SK-N-MC (cell line): ENCODE data around the gene MFAP3L.
"Not testable (repeated sequence)": the region's sequence is repeated elsewhere in the genome, so short reads cannot be mapped to it uniquely, and the experiment has no call there.

Experiments used
- DNase-seq: peaks from one replicate; pipeline ENCODE4 v3.0.0-alpha.2; 2011; ENCODE audit warnings: low read depth, low spot score
- H3K27ac ChIP-seq: fragments of 200-600 bp; sonication (generic); 2 replicates; pipeline ENCODE4 v1.5.1; 2016; ENCODE audit warnings: mixed run types
- H3K36me3 ChIP-seq: fragments of 200-600 bp; sonication (generic); 2 replicates; pipeline ENCODE4 v1.6.1; 2017; ENCODE audit warnings: antibody characterized with exemption, low read length, mixed read lengths; ENCODE audit not compliant: insufficient read depth
- H3K4me3 ChIP-seq: fragments of 200-600 bp; sonication (generic); 2 replicates; pipeline ENCODE4 v1.5.1; 2016
- H3K9ac ChIP-seq: fragments of 200-600 bp; sonication (generic); 2 replicates; pipeline ENCODE4 v1.8.0; 2017; ENCODE audit warnings: mixed run types, mixed read lengths; ENCODE audit not compliant: insufficient read length
- H3K9me3 ChIP-seq: fragments of 200-600 bp; sonication (generic); 2 replicates; pipeline ENCODE4 v1.6.1; 2017; ENCODE audit warnings: low read depth, mild to moderate bottlenecking, antibody characterized with exemption, low read length, moderate library complexity, mixed read lengths
- EZH2 ChIP-seq: fragments of 200-600 bp; sonication (generic); IDR thresholded peaks from one replicate; pipeline ENCODE4 v1.6.1; 2017; ENCODE audit warnings: antibody characterized with exemption
- FOXP2 ChIP-seq: optimal IDR thresholded peaks from 2 replicates; pipeline ENCODE3; 2011; ENCODE audit warnings: mild to moderate bottlenecking, moderate library complexity; ENCODE audit not compliant: insufficient read depth; ENCODE audit errors: extremely low read length, control extremely low read depth
- POLR2AphosphoS5 ChIP-seq: IDR thresholded peaks from 2 replicates; pipeline ENCODE4 v1.6.1; 2012; ENCODE audit warnings: mild to moderate bottlenecking, low read depth, low read length, borderline replicate concordance

MFAP3L gene

GRCh38 chr4:170047771-170048354 lies 21.7 kb upstream of the MFAP3L start:
- TF ChIP-seq EZH2 (no peak), POLR2AphosphoS5 (no peak), FOXP2 (no peak)
- Histone ChIP-seq H3K27ac (no peak overlapping the region), H3K4me3 (no peak overlapping the region), H3K36me3 (no peaks in the 10 kb centered on the region), H3K9ac (no peak overlapping the region), H3K9me3 (no peaks in the 10 kb centered on the region)
- DNase-seq: peak; percentile 57

DNA sequence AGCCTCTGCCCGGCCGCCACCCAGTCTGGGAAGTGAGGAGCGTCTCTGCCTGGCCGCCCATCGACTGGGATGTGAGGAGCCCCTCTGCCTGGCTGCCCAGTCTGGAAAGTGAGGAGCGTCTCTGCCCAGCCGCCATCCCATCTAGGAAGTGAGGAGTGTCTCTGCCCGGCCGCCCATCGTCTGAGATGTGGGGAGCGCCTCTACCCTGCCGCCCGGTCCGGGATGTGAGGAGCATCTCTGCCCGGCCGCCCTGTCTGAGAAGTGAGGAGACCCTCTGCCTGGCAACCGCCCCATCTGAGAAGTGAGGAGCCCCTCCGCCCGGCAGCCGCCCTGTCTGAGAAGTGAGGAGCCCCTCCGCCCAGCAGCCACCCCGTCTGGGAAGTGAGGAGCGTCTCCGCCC lies 20.0 kb upstream of the MFAP3L start:
- H3K9ac ChIP-seq, H3K9me3 ChIP-seq, DNase-seq, H3K36me3 ChIP-seq, H3K4me3 ChIP-seq, H3K27ac ChIP-seq: not testable (repeated sequence)

- TF ChIP-seq FOXP2: no peak
- TF ChIP-seq EZH2: no peak
- TF ChIP-seq POLR2AphosphoS5: no peak
Measured at GRCh38 chr4:170040031-170040680, 14.0 kb upstream of the MFAP3L start.

GRCh38 chr4:170038769-170039168 lies 12.6 kb upstream of the MFAP3L start:
- no peak overlapping the region for H3K27ac ChIP-seq

More at GRCh38 chr4:170040031-170040680, 14.0 kb upstream of the MFAP3L start:
- Histone ChIP-seq H3K27ac (no peak overlapping the region), H3K4me3 (no peak overlapping the region), H3K9me3 (no peaks in the 10 kb centered on the region), H3K9ac (no peak overlapping the region), H3K36me3 (no peaks in the 10 kb centered on the region)
- no peak for DNase-seq

GRCh38 chr4:170038232-170038631 lies 12.0 kb upstream of the MFAP3L start:
- no peaks in the 10 kb centered on the region for H3K9me3 ChIP-seq
- H3K9ac ChIP-seq: no peak overlapping the region
- H3K4me3 ChIP-seq: no peak overlapping the region
- no peak for DNase-seq
- no peak overlapping the region for H3K27ac ChIP-seq
- TF ChIP-seq POLR2AphosphoS5 (no peak), FOXP2 (no peak), EZH2 (no peak)
- H3K36me3 ChIP-seq: no peaks in the 10 kb centered on the region

More at GRCh38 chr4:170038769-170039168, 12.6 kb upstream of the MFAP3L start:
- no peak overlapping the region for H3K9ac ChIP-seq
- no peaks in the 10 kb centered on the region for H3K9me3 ChIP-seq
- TF ChIP-seq POLR2AphosphoS5: no peak
- TF ChIP-seq EZH2: no peak
- no peak for TF ChIP-seq FOXP2
- no peak for DNase-seq
- H3K36me3 ChIP-seq: no peaks in the 10 kb centered on the region
- H3K4me3 ChIP-seq: no peak overlapping the region

- Histone ChIP-seq H3K4me3 (no peak overlapping the region), H3K9ac (no peak overlapping the region), H3K27ac (no peak overlapping the region), H3K36me3 (no peaks in the 10 kb centered on the region), H3K9me3 (no peaks in the 10 kb centered on the region)
- no peak for TF ChIP-seq FOXP2
- no peak for TF ChIP-seq EZH2
- TF ChIP-seq POLR2AphosphoS5: no peak
- no peak for DNase-seq
Measured at GRCh38 chr4:170037481-170037880, 11.3 kb upstream of the MFAP3L start.

DNA sequence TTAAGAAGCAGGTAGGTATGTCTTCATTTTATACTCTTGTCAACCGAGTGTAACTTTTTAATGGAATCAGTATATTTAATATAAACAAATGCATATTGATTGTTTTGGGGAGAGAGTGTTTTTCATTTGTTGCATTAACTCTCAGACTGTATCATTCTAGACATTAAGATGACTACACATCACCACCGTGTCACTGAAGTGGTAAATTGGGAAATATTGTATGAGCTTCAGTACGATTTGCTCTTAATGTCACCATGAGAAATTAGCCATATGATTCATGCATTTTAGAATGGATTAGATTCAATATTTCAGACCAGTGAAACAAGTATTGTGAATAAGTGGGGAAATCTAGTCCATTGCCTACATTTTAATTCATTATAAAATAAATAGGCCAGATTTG lies 9.7 kb upstream of the MFAP3L start:
- no peak for DNase-seq
- Histone ChIP-seq H3K9ac (no peak overlapping the region), H3K36me3 (no peaks in the 10 kb centered on the region), H3K4me3 (no peak overlapping the region), H3K9me3 (no peaks in the 10 kb centered on the region), H3K27ac (no peak overlapping the region)
- TF ChIP-seq FOXP2 (no peak), POLR2AphosphoS5 (no peak), EZH2 (no peak)

GRCh38 chr4:170035231-170035630 lies 9.0 kb upstream of the MFAP3L start:
- Histone ChIP-seq H3K36me3 (no peaks in the 10 kb centered on the region), H3K9me3 (no peaks in the 10 kb centered on the region), H3K4me3 (no peak overlapping the region), H3K27ac (no peak overlapping the region), H3K9ac (no peak overlapping the region)
- no peak for TF ChIP-seq FOXP2
- TF ChIP-seq POLR2AphosphoS5: no peak
- no peak for TF ChIP-seq EZH2
- no peak for DNase-seq

GRCh38 chr4:170033999-170034398 lies 7.8 kb upstream of the MFAP3L start:
- TF ChIP-seq POLR2AphosphoS5: no peak
- no peak for TF ChIP-seq FOXP2
- TF ChIP-seq EZH2: no peak
- no peak for DNase-seq

GRCh38 chr4:170030121-170030520 lies 3.9 kb upstream of the MFAP3L start:
- no peak for TF ChIP-seq FOXP2
- TF ChIP-seq POLR2AphosphoS5: no peak
- TF ChIP-seq EZH2: no peak
- Histone ChIP-seq H3K27ac (no peak overlapping the region), H3K4me3 (no peak overlapping the region), H3K9me3 (no peaks in the 10 kb centered on the region), H3K36me3 (no peaks in the 10 kb centered on the region), H3K9ac (no peak overlapping the region)
- DNase-seq: no peak

More at GRCh38 chr4:170033999-170034398, 7.8 kb upstream of the MFAP3L start:
- Histone ChIP-seq H3K27ac (no peak overlapping the region), H3K9ac (no peak overlapping the region), H3K36me3 (no peaks in the 10 kb centered on the region), H3K4me3 (no peak overlapping the region), H3K9me3 (no peaks in the 10 kb centered on the region)
